Uterus (tissue), 2 donors: ENCODE data around the gene UST.

Source experiments
- CTCF ChIP-seq, 4 experiments: fragments of 200-600 bp in 2 of 4; fragments of 450-650 bp in 2 of 4; sonication (generic) in 2 of 4; IDR thresholded peaks; one replicate each; pipeline ENCODE4 v1.5.1; 2016 to 2019; ENCODE audit warnings: antibody characterized with exemption in 4 of 4, mild to moderate bottlenecking in 2 of 4, moderate library complexity in 1 of 4
- POLR2A ChIP-seq, 2 donors: fragments of 450-650 bp; IDR thresholded peaks; one replicate each; pipeline ENCODE4 v1.6.1; 2016; ENCODE audit warnings: antibody characterized with exemption in 2 of 2, mild to moderate bottlenecking in 1 of 2, moderate library complexity in 1 of 2

GRCh38 chr6:149032599-149033405 is 286.0 kb downstream of the UST start:
- TF ChIP-seq POLR2A (IDR thresholded peaks at IDR 0.05) (no peak), CTCF (IDR thresholded peaks at IDR 0.05) (no peak)
